Thyroid gland (tissue), 4 donors: ENCODE results near the gene PDLIM4. TPM values are rescaled to one million over a fixed set of nuclear protein-coding genes. Genes with fewer than 3 reads are reported as not detected.

ENCODE experiments used
- DNase-seq, 2 donors: peaks; one replicate each; pipeline ENCODE4 v3.0.0-alpha.2; 2019
- H3K27ac ChIP-seq, 3 donors: fragments of 200-600 bp; sonication (generic); 1 replicate in 2 of 3; 2 replicates in 1 of 3; pipeline ENCODE4 v1.5.1; 2016 to 2019; ENCODE audit warnings: mild to moderate bottlenecking in 1 of 3, moderate library complexity in 1 of 3
- H3K27me3 ChIP-seq: fragments of 200-600 bp; sonication (generic); one replicate; pipeline ENCODE4 v1.5.1; 2019
- H3K36me3 ChIP-seq, 2 donors: fragments of 200-600 bp; sonication (generic); one replicate each; pipeline ENCODE4 v1.5.1; 2016 to 2019
- H3K4me1 ChIP-seq, 2 donors: fragments of 200-600 bp; sonication (generic); one replicate each; pipeline ENCODE4 v1.5.1; 2017 to 2019
- H3K4me3 ChIP-seq, 3 donors: fragments of 200-600 bp; sonication (generic); replicated peaks in 1 of 3; 1 replicate in 2 of 3; 2 replicates in 1 of 3; pipeline ENCODE4 v1.5.1; 2016; ENCODE audit warnings: mild to moderate bottlenecking in 1 of 3
- H3K9me3 ChIP-seq: fragments of 200-600 bp; sonication (generic); one replicate; pipeline ENCODE4 v1.5.1; 2017
- CTCF ChIP-seq, 6 experiments: fragments of 200-600 bp in 3 of 6; fragments of 450-650 bp in 3 of 6; sonication (generic) in 3 of 6; IDR thresholded peaks; one replicate each; pipeline ENCODE4 v1.5.1; 2016 to 2019; ENCODE audit warnings: antibody characterized with exemption in 6 of 6, mild to moderate bottlenecking in 2 of 6, inconsistent platforms in 1 of 6, moderate library complexity in 1 of 6
- POLR2A ChIP-seq, 2 donors: fragments of 450-650 bp; IDR thresholded peaks; one replicate each; pipeline ENCODE4 v1.6.1; 2017; ENCODE audit warnings: antibody characterized with exemption in 2 of 2, mild to moderate bottlenecking in 2 of 2, moderate library complexity in 1 of 2
- WGBS, 2 donors: methylation state at CpG; one replicate each; pipeline ENCODE4 v1.1.5; 2017; 5-methylcytosine and 5-hydroxymethylcytosine counted together
- intact Hi-C: fragments of 100-400 bp; cut with DNase I; formaldehyde crosslinking; loops from one replicate; pipeline ENCODE4 v1.15.1; 2023
- total RNA-seq, 4 donors: library from RNA; depleted of rRNA; stranded (reverse); fragments of >200 nt; gene quantifications; one replicate each; pipeline ENCODE4 v1.2.3, GENCODE V29; 2016

PDLIM4 gene
- total RNA-seq, 4 donors from 2014 or later = 6.0 to 25.4 (median 13.3) TPM

GRCh38 chr5:132293066-132293991 is 35.8 kb downstream of the PDLIM4 start:
- Histone ChIP-seq H3K36me3 (no peaks in the 10 kb centered on the region), H3K9me3 (no peaks in the 10 kb centered on the region)
- WGBS, 2 donors = 1 to 2% methylated on average over 37 to 38 of the region's 50 CpGs

GRCh38 chr5:132293992-132294727 is 36.7 kb downstream of the PDLIM4 start, which contains the start of gene SLC22A4:
Gene SLC22A4 (plus strand): TSS chr5:132294394. CDS start chr5:132294617, 223 bp downstream.
- Histone ChIP-seq H3K36me3 (no peaks in the 10 kb centered on the region), H3K27me3 (no peaks in the 10 kb centered on the region), H3K9me3 (no peaks in the 10 kb centered on the region), H3K27ac (peak within 1 kb of the TSS; percentile 95 to 98 (median 96)), H3K4me3 (peak within 1 kb of the TSS; percentile 16 to 56 (median 45)), H3K4me1 (peaks cover 12 to 20% of the 10 kb centered on the region in 2 donors)
- intact Hi-C loops = loop anchor here (10.0 kb wide), 1 partner anchor 71 kb away; the partner anchor contains the start of gene SLC22A5
- TF ChIP-seq CTCF (IDR thresholded peaks at IDR 0.05) (no peak), POLR2A (IDR thresholded peaks at IDR 0.05) (peak; percentile 13 to 90)
- DNase-seq = peak; percentile 91 to 93
- WGBS, 2 donors = 0 to 1% methylated on average over 5 to 32 of the region's 63 CpGs

More at GRCh38 chr5:132293066-132293991, 35.8 kb downstream of the PDLIM4 start:
- DNase-seq = peak; percentile 83
- Histone ChIP-seq H3K4me1 (peaks cover 12 to 20% of the 10 kb centered on the region in 2 donors), H3K27me3 (no peaks in the 10 kb centered on the region), H3K4me3 (peak overlapping the region; percentile 16 to 56 (median 45)), H3K27ac (peak overlapping the region; percentile 95 to 98 (median 96))
- intact Hi-C loops = loop anchor here (10.0 kb wide), 1 partner anchor 71 kb away; the partner anchor contains the start of gene SLC22A5
- TF ChIP-seq POLR2A (IDR thresholded peaks at IDR 0.05) (peak in 1 of 2 donors; percentile 2), CTCF (IDR thresholded peaks at IDR 0.05) (peak in 1 of 6 experiments; percentile 13)

GRCh38 chr5:132294728-132295504 is 37.4 kb downstream of the PDLIM4 start:
- Histone ChIP-seq H3K36me3 (no peaks in the 10 kb centered on the region), H3K27me3 (no peaks in the 10 kb centered on the region), H3K4me1 (peaks cover 12 to 20% of the 10 kb centered on the region in 2 donors), H3K27ac (peak overlapping the region in 2 of 3 donors; percentile 95 to 96), H3K4me3 (peak overlapping the region in 2 of 3 donors; percentile 35 to 56), H3K9me3 (no peaks in the 10 kb centered on the region)
- peak; percentile 44 to 45 for DNase-seq
- 15 to 18% methylated on average over 12 to 27 of the region's 50 CpGs for WGBS, 2 donors
- TF ChIP-seq CTCF (IDR thresholded peaks at IDR 0.05) = no peak
- no peak for TF ChIP-seq POLR2A (IDR thresholded peaks at IDR 0.05)
- intact Hi-C loops = loop anchor here (5.0 to 10.0 kb wide), 2 partner anchors 38 to 70 kb away; partner anchors contain the start of genes PDLIM4 and SLC22A5

- no peak overlapping the region for H3K27ac ChIP-seq
- TF ChIP-seq POLR2A (IDR thresholded peaks at IDR 0.05) = no peak
- H3K4me1 ChIP-seq = peaks cover 12 to 20% of the 10 kb centered on the region in 2 donors
- intact Hi-C loops = loop anchor here (5.0 to 10.0 kb wide), 2 partner anchors 38 to 69 kb away; partner anchors contain the start of genes PDLIM4 and SLC22A5
- no peak overlapping the region for H3K4me3 ChIP-seq
- H3K9me3 ChIP-seq = no peaks in the 10 kb centered on the region
- DNase-seq = no peak
- no peaks in the 10 kb centered on the region for H3K27me3 ChIP-seq
- 85 to 92% methylated on average over 8 of the region's 8 CpGs for WGBS, 2 donors
- H3K36me3 ChIP-seq = no peaks in the 10 kb centered on the region
Measured at GRCh38 chr5:132295505-132296411, 38.3 kb downstream of the PDLIM4 start.
